Adrenal gland (tissue), 12 donors: ENCODE data around the gene PLEKHH1. TPM values are rescaled to one million over a fixed set of nuclear protein-coding genes. Genes with fewer than 3 reads are reported as not detected.
A peak's percentile ranks its signal among the peaks of the same experiment; 100 is the strongest.

ENCODE experiments used
- DNase-seq, 7 donors: peaks; one replicate each; pipeline ENCODE4 v3.0.0-alpha.2; 2019 to 2020
- H3K27ac ChIP-seq, 5 donors: fragments of 200-600 bp; sonication (generic) in 4 of 5; 1 replicate in 3 of 5; 2 replicates in 2 of 5; pipeline versions ENCODE4 v1.5.1 to v1.8.0; 2016 to 2020; ENCODE audit warnings: mild to moderate bottlenecking in 1 of 5
- H3K27me3 ChIP-seq: fragments of 200-600 bp; 2 replicates; pipeline ENCODE4 v1.8.0; 2021
- H3K36me3 ChIP-seq, 2 donors: fragments of 200-600 bp; replicated peaks in 1 of 2; 1 replicate in 1 of 2; 2 replicates in 1 of 2; pipeline versions ENCODE4 v1.5.1 to v1.8.0; 2018 to 2022
- H3K4me1 ChIP-seq, 2 donors: fragments of 200-600 bp; replicated peaks in 1 of 2; 1 replicate in 1 of 2; 2 replicates in 1 of 2; pipeline versions ENCODE4 v1.5.1 to v1.8.0; 2018 to 2021
- H3K4me3 ChIP-seq, 4 donors: fragments of 200-600 bp; sonication (generic) in 3 of 4; one replicate each; pipeline ENCODE4 v1.5.1; 2016 to 2018
- H3K9me3 ChIP-seq, 3 donors: fragments of 200-600 bp; sonication (generic) in 1 of 3; replicated peaks in 1 of 3; 1 replicate in 2 of 3; 2 replicates in 1 of 3; pipeline versions ENCODE4 v1.5.1 to v1.8.0; 2016 to 2021
- CTCF ChIP-seq, 6 experiments: fragments of 450-650 bp in 4 of 6; fragments of 200-600 bp in 2 of 6; sonication (generic) in 1 of 6; IDR thresholded peaks; 1 replicate in 5 of 6; 2 replicates in 1 of 6; pipeline versions ENCODE4 v1.5.1 to v1.8.0; 2016 to 2021; ENCODE audit warnings: antibody characterized with exemption in 6 of 6, mild to moderate bottlenecking in 2 of 6, moderate library complexity in 1 of 6
- POLR2A ChIP-seq, 2 donors: fragments of 450-650 bp; IDR thresholded peaks; one replicate each; pipeline ENCODE4 v1.6.1; 2017; ENCODE audit warnings: antibody characterized with exemption in 2 of 2, mild to moderate bottlenecking in 2 of 2, moderate library complexity in 1 of 2
- WGBS, 4 donors: extraction: QIAGEN DNeasy Blood & Tissue Kit in 2 of 4; methylation state at CpG; one replicate each; pipeline versions ENCODE4 v1.1.5 to v1.1.7; 2013 to 2017; 5-methylcytosine and 5-hydroxymethylcytosine counted together
- intact Hi-C, 2 donors: fragments of 100-400 bp; cut with DNase I; formaldehyde crosslinking; loops; one replicate each; pipeline versions ENCODE4 v1.14.1 to v1.15.0; 2022 to 2023
- polyA plus RNA-seq, 3 donors: library from polyadenylated mRNA; stranded (reverse); fragments of 200-250 nt in 2 of 3; fragments of 350-450 nt in 1 of 3; fragmentation: Illumina TruSeq in 1 of 3; extraction: RNeasy Lipid Tissue Mini Kit (QIAGEN cat#74804) in 1 of 3; gene quantifications; one replicate each; pipeline ENCODE4 v1.2.3, GENCODE V29; 2013 to 2014
- total RNA-seq, 9 donors: library from RNA; depleted of rRNA in 4 of 9; stranded (reverse); fragments of >200 nt in 4 of 9; fragments of 120-200 nt in 1 of 9; fragmentation: NEBNext Ultra II Directional in 1 of 9; extraction: Animal tissue kit (Norgen Biotek cat#: 25700) in 1 of 9; gene quantifications; one replicate each; pipeline versions ENCODE4 v1.1.0 to v1.2.4, GENCODE V29; 2013 to 2023
- donor health status: healthy with polysubstance abuse.
- donor health status: Bipolar disorder and iron deficiency.
- donor health status: DM: yes; HTN: yes; CAD: no.
- donor health status: DM: no; HTN: no; CAD: no.
- donor health status: DM: no; HTN: no; CAD: no.
- donor health status: DM: yes; HTN: yes; CAD: no.

The PLEKHH1 gene
- total and polyA plus RNA-seq, 12 donors: 8.3 to 50.4 (median 20.2) TPM

GRCh38 chr14:67571991-67572323, 38.9 kb downstream of the PLEKHH1 start:
- H3K4me1 ChIP-seq: peaks cover 7 to 11% of the 10 kb centered on the region in 2 donors
- H3K4me3 ChIP-seq: no peak overlapping the region
- TF ChIP-seq CTCF (IDR thresholded peaks at IDR 0.05) (no peak), POLR2A (IDR thresholded peaks at IDR 0.05) (no peak)
- no peaks in the 10 kb centered on the region for H3K27me3 ChIP-seq
- peak in 2 of 7 donors; percentile 7 to 17 for DNase-seq
- no peaks in the 10 kb centered on the region for H3K9me3 ChIP-seq
- intact Hi-C loops: loop anchor here (5.0 kb wide), 3 partner anchors 45 to 145 kb away; no protein-coding TSS in a partner anchor
- H3K27ac ChIP-seq: no peak overlapping the region
- H3K36me3 ChIP-seq: no peaks in the 10 kb centered on the region
- WGBS, 4 donors: 77 to 87% (median 84%) methylated on average over 13 to 19 of the region's 19 CpGs; no CpG with 5 or more reads in 1 of the 4 donors

GRCh38 chr14:67572608-67573007, 39.5 kb downstream of the PLEKHH1 start:
- Histone ChIP-seq H3K9me3 (no peaks in the 10 kb centered on the region), H3K36me3 (no peaks in the 10 kb centered on the region), H3K27me3 (no peaks in the 10 kb centered on the region), H3K27ac (no peak overlapping the region), H3K4me1 (peaks cover 4 to 5% of the 10 kb centered on the region in 2 donors), H3K4me3 (no peak overlapping the region)
- peak in 2 of 7 donors; percentile 3 to 9 for DNase-seq
- intact Hi-C loops: loop anchor here (5.0 kb wide), 3 partner anchors 45 to 145 kb away; no protein-coding TSS in a partner anchor
- 85 to 91% (median 90%) methylated on average over 5 of the region's 5 CpGs for WGBS, 4 donors
- TF ChIP-seq POLR2A (IDR thresholded peaks at IDR 0.05) (no peak), CTCF (IDR thresholded peaks at IDR 0.05) (no peak)

GRCh38 chr14:67573228-67574010, 40.3 kb downstream of the PLEKHH1 start:
- H3K27ac ChIP-seq: no peak overlapping the region
- no peaks in the 10 kb centered on the region for H3K36me3 ChIP-seq
- H3K4me3 ChIP-seq: no peak overlapping the region
- no peaks in the 10 kb centered on the region for H3K27me3 ChIP-seq
- TF ChIP-seq CTCF (IDR thresholded peaks at IDR 0.05) (no peak), POLR2A (IDR thresholded peaks at IDR 0.05) (no peak)
- peak in 3 of 7 donors; percentile 9 to 25 (median 17) for DNase-seq
- WGBS, 4 donors: 69 to 76% (median 71%) methylated on average over 14 to 15 of the region's 15 CpGs
- intact Hi-C loops: loop anchor here (5.0 kb wide), 3 partner anchors 46 to 146 kb away; no protein-coding TSS in a partner anchor
- no peaks in the 10 kb centered on the region for H3K9me3 ChIP-seq
- no peaks in the 10 kb centered on the region for H3K4me1 ChIP-seq

- Histone ChIP-seq H3K27me3 (no peaks in the 10 kb centered on the region), H3K36me3 (no peaks in the 10 kb centered on the region), H3K4me3 (no peak overlapping the region), H3K27ac (no peak overlapping the region), H3K4me1 (no peaks in the 10 kb centered on the region), H3K9me3 (no peaks in the 10 kb centered on the region)
- peak in 1 of 7 donors; percentile 14 for DNase-seq
- TF ChIP-seq CTCF (IDR thresholded peaks at IDR 0.05) (no peak), POLR2A (IDR thresholded peaks at IDR 0.05) (no peak)
- intact Hi-C loops: loop anchor here (5.0 kb wide), 3 partner anchors 47 to 147 kb away; no protein-coding TSS in a partner anchor
- 78 to 90% (median 87%) methylated on average over 7 to 14 of the region's 14 CpGs for WGBS, 4 donors
Measured at GRCh38 chr14:67574156-67574555, 41.1 kb downstream of the PLEKHH1 start.
